Activated gamma-delta T cell treated with Interleukin-2 at 50 U/mL for 16 hours (primary cell): ENCODE data around the gene CCDC39.

ENCODE experiments used
- DNase-seq: peaks from one replicate; pipeline ENCODE4 v3.0.0-alpha.2; 2020

The CCDC39 gene

DNA sequence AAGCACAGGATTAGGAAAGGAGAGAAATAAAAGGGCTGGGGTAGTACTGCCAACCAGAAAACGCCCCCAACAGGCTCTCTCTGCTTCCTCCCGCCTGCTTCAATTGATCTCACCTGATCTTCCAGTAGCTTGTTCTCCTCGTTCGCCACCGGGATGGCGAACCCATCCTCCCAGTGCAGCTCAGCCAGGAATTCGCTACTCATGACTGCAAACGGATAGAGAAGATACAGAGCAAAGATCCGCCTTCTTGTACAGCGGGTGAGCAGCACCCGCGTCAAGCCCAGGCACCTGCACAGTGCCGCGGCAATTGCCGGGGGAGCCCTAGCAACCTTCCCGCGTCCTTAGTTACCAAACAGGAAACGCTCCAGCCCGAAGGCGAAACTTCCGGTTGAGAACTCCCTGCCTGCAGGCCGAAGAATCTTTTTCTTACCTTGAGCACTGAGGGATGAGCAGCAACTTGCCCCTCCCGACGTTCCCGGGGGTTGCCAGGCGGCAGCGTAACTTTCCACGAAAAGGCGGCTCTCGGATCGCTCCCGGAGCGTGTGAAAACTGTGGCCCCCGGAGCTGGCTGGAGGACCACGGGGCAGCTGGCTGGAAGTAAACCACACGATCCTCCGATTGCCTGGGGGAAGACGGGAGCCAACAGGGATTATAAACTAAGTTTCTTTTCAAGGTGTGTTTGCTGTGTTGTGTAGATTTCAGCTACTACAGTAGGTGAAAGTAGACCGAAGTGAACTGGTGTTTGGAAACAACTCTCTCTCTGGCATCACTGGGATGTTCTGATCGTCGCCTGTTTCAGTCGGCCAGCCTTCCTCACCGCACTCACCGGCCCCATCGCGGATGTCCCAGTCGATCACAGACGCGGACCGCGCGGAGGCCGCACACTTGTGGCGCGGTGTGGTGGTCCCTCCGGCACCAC, at the start of gene CCDC39:
CCDC39 (minus strand) TSS at position 312 of the 919 bp plus-strand sequence; CDS start at position 203, 109 bp downstream.
- peak; percentile 46 for DNase-seq

GRCh38 chr3:180720012-180720411, 40.7 kb upstream of the CCDC39 start:
- DNase-seq: no peak

DNA sequence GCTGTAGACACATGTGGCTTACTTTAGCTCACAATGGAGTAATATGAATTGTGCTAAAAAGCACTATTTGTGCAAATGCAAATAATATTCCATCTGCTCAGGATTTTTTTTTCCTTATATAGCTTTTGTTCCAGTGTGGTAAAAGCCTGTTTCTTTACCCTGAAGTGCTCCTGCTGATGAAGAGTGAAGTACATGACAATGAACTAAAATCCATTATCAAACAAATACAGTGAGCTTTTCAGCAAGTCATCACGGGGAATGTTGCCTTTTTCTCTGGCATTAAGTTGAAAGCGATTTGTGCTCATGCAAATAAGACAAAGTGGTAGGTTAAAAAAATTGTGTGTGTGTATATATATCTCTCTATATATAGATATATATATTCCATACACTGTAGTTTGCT, 28.6 kb upstream of the CCDC39 start:
- DNase-seq: no peak

GRCh38 chr3:180705619-180706018, 26.3 kb upstream of the CCDC39 start:
- no peak for DNase-seq

- no peak for DNase-seq
Observed at GRCh38 chr3:180704532-180704931, 25.2 kb upstream of the CCDC39 start.

DNA sequence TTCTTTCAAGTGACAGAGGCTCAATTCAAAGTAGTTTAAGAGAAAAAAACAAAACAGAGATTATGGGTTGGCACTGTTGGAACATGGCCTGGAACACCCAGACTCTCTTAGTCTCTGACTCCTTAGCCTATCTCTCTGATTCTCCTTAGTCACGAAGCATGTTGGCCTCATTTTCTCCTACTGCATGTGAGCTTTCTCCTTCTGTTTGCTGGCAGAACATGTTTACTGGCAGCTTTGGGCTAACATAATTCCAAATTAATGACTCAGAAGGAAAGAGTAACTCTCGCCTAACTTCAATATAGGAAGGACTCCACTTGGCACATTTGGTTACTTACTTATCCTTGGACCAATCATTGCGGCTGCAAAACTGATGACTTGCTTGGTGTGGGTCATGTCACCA, 21.7 kb upstream of the CCDC39 start:
- no peak for DNase-seq

GRCh38 chr3:180698760-180699270, 19.5 kb upstream of the CCDC39 start:
- DNase-seq: no peak

GRCh38 chr3:180694321-180694720, 15.0 kb upstream of the CCDC39 start:
- no peak for DNase-seq

GRCh38 chr3:180693656-180694055, 14.4 kb upstream of the CCDC39 start:
- DNase-seq: no peak

GRCh38 chr3:180690061-180690460, 10.8 kb upstream of the CCDC39 start:
- no peak for DNase-seq

DNA sequence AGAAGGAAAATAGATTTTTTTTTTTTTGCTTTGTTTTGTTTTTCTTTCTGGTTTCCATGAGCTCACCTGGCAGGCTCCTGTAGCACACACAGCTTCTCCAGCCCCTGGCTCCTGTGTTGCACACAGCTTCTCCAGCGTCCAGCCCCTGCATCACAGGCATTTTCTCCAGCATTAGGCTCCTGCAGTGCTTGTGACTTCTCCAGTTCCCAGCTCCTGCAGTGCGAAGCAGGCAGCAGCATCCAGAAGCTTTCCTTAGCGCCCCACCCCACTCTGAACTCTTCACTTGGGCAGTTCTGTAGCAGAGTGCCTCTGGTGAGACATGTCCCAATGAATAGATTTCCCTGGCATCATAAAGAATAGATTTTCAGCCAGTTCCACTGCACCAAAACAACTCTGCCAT, 5.5 kb upstream of the CCDC39 start:
- DNase-seq: no peak

DNA sequence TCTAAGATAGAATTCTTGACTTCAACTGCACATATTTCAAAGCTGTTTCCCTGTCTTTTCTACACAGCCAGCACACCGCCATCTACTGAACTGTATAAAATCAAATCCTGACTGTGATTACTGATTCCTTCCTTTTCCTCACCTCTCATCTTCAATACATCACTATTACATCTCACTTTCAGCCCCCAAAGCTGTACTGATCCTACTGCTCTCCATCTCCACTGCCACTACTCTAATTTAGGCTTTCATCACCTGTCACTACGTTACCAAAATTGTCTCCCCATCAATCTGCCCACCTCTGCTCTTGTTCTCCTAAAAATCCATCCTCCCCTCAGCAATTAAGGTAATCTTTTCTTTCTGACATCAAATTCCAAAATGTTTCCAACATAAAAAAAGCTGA, 4.5 kb upstream of the CCDC39 start:
- no peak for DNase-seq

- DNase-seq: no peak
Observed at GRCh38 chr3:180680097-180680430, 775 bp upstream of the CCDC39 start.

- no peak for DNase-seq
Observed at GRCh38 chr3:180678231-180678630, 1.1 kb downstream of the CCDC39 start.

DNA sequence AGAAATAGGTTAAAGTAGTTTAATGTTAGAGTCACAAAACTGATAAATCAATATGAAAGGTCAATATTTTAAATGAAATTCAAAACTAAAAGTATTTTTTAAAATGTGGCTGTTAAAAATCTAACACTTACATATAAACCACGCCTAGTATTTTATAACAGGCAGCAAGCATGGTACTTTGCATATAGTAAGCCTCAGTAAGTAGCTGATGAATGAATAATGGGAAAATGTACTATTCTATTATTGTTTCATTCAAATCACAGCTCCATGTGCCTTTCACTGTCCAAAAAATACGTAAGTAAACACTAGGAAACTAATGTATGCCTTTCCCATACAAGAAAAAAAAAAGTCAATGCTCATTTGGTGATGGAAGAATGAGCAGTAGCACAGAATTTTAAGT, 17.8 kb downstream of the CCDC39 start:
- DNase-seq: no peak

- no peak for DNase-seq
Observed at GRCh38 chr3:180657094-180657493, 22.2 kb downstream of the CCDC39 start.

DNA sequence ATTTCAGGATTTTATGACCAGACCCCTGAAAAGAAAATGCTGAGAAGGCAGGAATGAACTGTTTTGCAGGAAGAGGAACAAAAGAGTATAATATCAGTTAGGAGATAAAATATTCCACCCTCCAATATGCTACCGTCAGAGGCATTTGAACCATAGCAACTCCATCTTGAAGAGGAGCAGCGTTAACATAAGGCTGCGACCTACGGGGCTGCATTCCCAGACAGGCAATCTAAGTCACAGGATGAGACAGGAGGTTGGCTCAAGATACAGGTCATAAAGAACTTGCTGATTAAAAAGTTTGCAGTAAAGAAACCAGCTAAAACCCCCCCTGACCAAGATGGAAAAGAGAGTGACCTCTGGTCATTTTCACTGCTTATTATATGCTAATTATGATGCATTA, 22.9 kb downstream of the CCDC39 start:
- no peak for DNase-seq

- DNase-seq: no peak
Observed at GRCh38 chr3:180646187-180646790, 33.0 kb downstream of the CCDC39 start.

DNA sequence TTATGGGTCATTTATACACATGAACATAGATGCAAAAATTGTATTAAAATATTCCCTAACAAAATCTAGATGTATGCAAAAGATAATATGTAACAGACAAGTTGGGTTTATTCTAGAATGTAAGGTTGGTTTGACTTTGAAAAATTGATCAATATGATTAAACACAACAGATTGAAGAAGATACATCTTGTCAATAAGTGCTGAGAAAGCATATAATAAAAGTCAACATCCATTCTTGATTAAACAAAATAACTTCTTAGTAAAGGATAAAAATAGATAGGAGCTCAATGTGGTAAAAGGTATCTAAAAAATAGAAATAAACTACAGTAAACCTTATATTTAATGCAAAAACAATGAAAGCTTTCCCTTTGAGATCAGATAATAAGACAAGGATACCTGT, 38.3 kb downstream of the CCDC39 start:
- no peak for DNase-seq

DNA sequence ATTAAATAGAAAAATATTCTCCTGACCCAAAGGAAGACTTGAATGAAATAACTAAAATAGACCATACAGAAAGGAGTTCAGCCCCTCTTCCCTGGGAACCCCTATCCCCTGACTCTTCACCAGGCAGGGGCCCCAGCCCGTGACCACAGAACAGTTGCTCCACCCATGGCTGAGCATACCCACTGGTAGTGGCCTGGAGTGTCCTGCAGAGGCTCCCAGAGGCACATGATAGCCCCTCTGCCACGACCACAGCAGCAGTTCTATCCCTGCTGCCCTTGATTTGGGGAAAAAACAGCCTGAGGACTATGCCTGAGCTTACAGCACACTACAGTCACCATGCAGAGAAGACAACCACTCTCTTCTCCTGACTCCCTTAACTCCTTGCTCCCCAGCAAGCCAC, 45.6 kb downstream of the CCDC39 start:
- DNase-seq: no peak

DNA sequence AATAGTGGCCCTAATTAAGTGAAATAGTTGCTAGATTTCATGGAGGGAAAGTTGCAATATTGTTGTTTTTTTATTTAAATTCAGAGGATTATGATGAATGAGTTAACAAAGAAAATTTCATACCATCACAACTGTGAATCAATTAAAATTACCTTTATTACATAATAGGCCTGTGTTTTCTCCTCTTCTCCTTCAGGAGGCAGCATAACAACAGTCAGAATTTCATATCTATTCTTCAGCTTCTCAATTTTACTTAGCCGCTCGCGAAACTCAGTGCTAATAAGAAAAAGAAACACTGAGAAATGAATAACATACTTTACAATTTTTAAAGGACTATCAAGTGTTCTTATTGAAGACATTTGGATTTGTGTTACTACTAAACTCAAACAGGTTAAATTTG, 48.0 kb downstream of the CCDC39 start:
- no peak for DNase-seq

GRCh38 chr3:180630371-180630770, 48.9 kb downstream of the CCDC39 start:
- no peak for DNase-seq

DNA sequence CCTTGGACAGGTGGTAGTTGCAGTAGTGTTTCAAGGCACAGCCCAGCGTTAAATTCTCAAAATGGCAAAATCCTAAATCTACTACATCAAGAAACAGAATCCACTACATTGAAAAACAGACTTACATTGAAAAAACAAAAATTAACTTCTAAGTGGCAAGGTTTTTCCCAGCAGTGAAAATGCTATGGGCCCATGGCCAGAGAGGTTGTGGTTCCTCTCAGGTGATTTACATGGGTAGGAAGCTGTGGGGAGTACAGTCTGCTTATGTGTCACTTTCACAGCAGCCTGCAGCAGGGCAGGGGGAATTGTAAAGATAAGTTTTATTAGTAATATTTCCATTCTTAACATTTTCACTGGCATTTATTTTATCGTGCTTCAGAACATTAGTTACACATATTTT, 52.4 kb downstream of the CCDC39 start:
- no peak for DNase-seq

GRCh38 chr3:180624714-180625113, 54.6 kb downstream of the CCDC39 start:
- DNase-seq: no peak
